IMR-90 (cell line): ENCODE results near the gene PC. TPM values are rescaled to one million over a fixed set of nuclear protein-coding genes. Genes with fewer than 3 reads are reported as not detected.

ENCODE experiments used
- ATAC-seq: fragments of 200-7000 bp; cut with Tn5 transposase; 2 replicates; pipeline ENCODE4 v1.9.1; 2020; ENCODE audit warnings: low read depth, mild to moderate bottlenecking, moderate library complexity
- BruUV-seq: library from RNA; stranded (reverse); fragments of 400-500 nt; replicated peaks from 2 replicates; lab custom pipeline; 2021; lab: Mats Ljungman, UMichigan
- CTCF ChIA-PET: fragments of 300-600 bp; formaldehyde crosslinking; extraction: SDS; loops from one replicate; lab custom pipeline; 2021; ENCODE audit warnings: antibody characterized with exemption; lab: Yijun Ruan, JAX
- POLR2A ChIA-PET: fragments of 300-600 bp; sonication (Branson Sonifier 250); formaldehyde crosslinking; loops from one replicate; lab custom pipeline; 2022; ENCODE audit warnings: antibody characterized with exemption; ENCODE audit not compliant: unreplicated experiment; lab: Charles Lee
- DNase-seq: peaks from one replicate; pipeline ENCODE4 v3.0.0; 2013
- H2AFZ ChIP-seq: replicated peaks from 2 replicates; pipeline ENCODE3; 2013; ENCODE audit warnings: low read length, mild to moderate bottlenecking; ENCODE audit not compliant: poor library complexity
- H2AK5ac ChIP-seq: 2 replicates; pipeline ENCODE4 v1.6.1; 2013; ENCODE audit warnings: low read depth, low read length, inconsistent platforms
- H2AK9ac ChIP-seq: replicated peaks from 2 replicates; pipeline ENCODE3; 2013; ENCODE audit warnings: mild to moderate bottlenecking, low read depth, low read length, moderate library complexity; ENCODE audit not compliant: poor library complexity
- H2BK120ac ChIP-seq: 2 replicates; pipeline ENCODE4 v1.6.1; 2013; ENCODE audit warnings: low read depth, low read length, inconsistent platforms
- H2BK15ac ChIP-seq: 3 replicates; pipeline ENCODE4 v1.6.1; 2013; ENCODE audit warnings: low read depth, low read length, inconsistent platforms
- H2BK20ac ChIP-seq: 2 replicates; pipeline ENCODE4 v1.6.1; 2013; ENCODE audit warnings: low read depth, mild to moderate bottlenecking, inconsistent platforms, low read length, moderate library complexity
- H2BK5ac ChIP-seq: 2 replicates; pipeline ENCODE4 v1.6.1; 2013; ENCODE audit warnings: mild to moderate bottlenecking, low read depth, low read length, inconsistent platforms; ENCODE audit not compliant: poor library complexity, severe bottlenecking
- H3K14ac ChIP-seq: replicated peaks from 2 replicates; pipeline ENCODE4 v1.6.1; 2013; ENCODE audit warnings: low read depth, low read length, inconsistent platforms
- H3K18ac ChIP-seq: 2 replicates; pipeline ENCODE4 v1.6.1; 2013; ENCODE audit warnings: low read depth, low read length, control low read depth
- H3K23ac ChIP-seq: 2 replicates; pipeline ENCODE4 v1.6.1; 2013; ENCODE audit warnings: low read depth, low read length, inconsistent platforms
- H3K27ac ChIP-seq: 2 replicates; pipeline ENCODE4 v1.5.1; 2013; ENCODE audit warnings: mild to moderate bottlenecking, control low read depth, low read length; ENCODE audit not compliant: insufficient read depth
- H3K27me3 ChIP-seq: 2 replicates; pipeline ENCODE4 v1.6.1; 2013; ENCODE audit warnings: low read length; ENCODE audit not compliant: control insufficient read depth, insufficient read depth
- H3K36me3 ChIP-seq: 2 replicates; pipeline ENCODE4 v1.6.1; 2013; ENCODE audit warnings: low read length, mixed read lengths; ENCODE audit not compliant: control insufficient read depth, insufficient read depth
- H3K4ac ChIP-seq: 2 replicates; pipeline ENCODE4 v1.6.1; 2013; ENCODE audit warnings: low read depth, low read length, inconsistent platforms
- H3K4me1 ChIP-seq: 2 replicates; pipeline ENCODE4 v1.6.1; 2013; ENCODE audit warnings: low read length, mixed read lengths; ENCODE audit not compliant: control insufficient read depth, insufficient read depth
- H3K4me2 ChIP-seq: 2 replicates; pipeline ENCODE4 v1.6.1; 2013; ENCODE audit warnings: low read depth, mild to moderate bottlenecking, control low read depth, low read length, moderate library complexity
- H3K4me3 ChIP-seq: 2 replicates; pipeline ENCODE4 v1.5.1; 2013; ENCODE audit warnings: low read depth, mild to moderate bottlenecking, control low read depth, low read length, moderate library complexity; ENCODE audit not compliant: insufficient read depth
- H3K56ac ChIP-seq: 2 replicates; pipeline ENCODE4 v1.6.1; 2013; ENCODE audit warnings: low read length, inconsistent platforms; ENCODE audit not compliant: insufficient read depth; ENCODE audit errors: extremely low read depth
- H3K79me1 ChIP-seq, 2 experiments: 2 replicates each; pipeline ENCODE4 v1.6.1; 2013; ENCODE audit warnings: low read length in 2 of 2, inconsistent platforms in 1 of 2, low read depth in 1 of 2
- H3K9ac ChIP-seq: 2 replicates; pipeline ENCODE4 v1.6.1; 2013; ENCODE audit warnings: low read depth, low read length, control low read depth
- H3K9me1 ChIP-seq: 2 replicates; pipeline ENCODE4 v1.6.1; 2013; ENCODE audit warnings: low read length, inconsistent platforms; ENCODE audit not compliant: insufficient read depth
- H3K9me3 ChIP-seq: 2 replicates; pipeline ENCODE4 v1.6.1; 2013; ENCODE audit warnings: low read length; ENCODE audit not compliant: control insufficient read depth, insufficient read depth
- H4K20me1 ChIP-seq: 2 replicates; pipeline ENCODE4 v1.6.1; 2013; ENCODE audit warnings: low read length, inconsistent platforms; ENCODE audit not compliant: insufficient read depth
- H4K5ac ChIP-seq: 2 replicates; pipeline ENCODE4 v1.6.1; 2013; ENCODE audit warnings: mild to moderate bottlenecking, low read depth, low read length, control low read depth
- H4K8ac ChIP-seq, 2 experiments: 2 replicates each; pipeline ENCODE4 v1.6.1; 2013; ENCODE audit warnings: low read depth in 2 of 2, low read length in 2 of 2, control low read depth in 1 of 2, inconsistent platforms in 1 of 2
- H4K91ac ChIP-seq: 2 replicates; pipeline ENCODE4 v1.6.1; 2013; ENCODE audit warnings: low read depth, low read length, inconsistent platforms; ENCODE audit not compliant: insufficient read depth
- FOS ChIP-seq: fragments of 150-350 bp; IDR thresholded peaks from 2 replicates; pipeline ENCODE4 v1.6.1; 2016; ENCODE audit warnings: low read depth, low read length
- SMC3 ChIP-seq: fragments of 150-350 bp; IDR thresholded peaks from 2 replicates; pipeline ENCODE4 v1.6.1; 2016; ENCODE audit warnings: low read depth, mild to moderate bottlenecking, antibody characterized with exemption, low read length, moderate library complexity
- WGBS, 2 experiments: methylation state at CpG; one replicate each; pipeline versions ENCODE4 v1.1.5 to v1.1.7; 2013; ENCODE audit warnings: missing lambda C conversion rate in 2 of 2; ENCODE audit not compliant: insufficient read length in 1 of 2; ENCODE audit errors: extremely low coverage in 2 of 2; 5-methylcytosine and 5-hydroxymethylcytosine counted together
- dilution Hi-C: fragments of 300-500 bp; cut with HindIII; formaldehyde crosslinking; loops from one replicate; pipeline ENCODE4 v1.14.3; 2018; ENCODE audit warnings: low sequenced_read_pairs; ENCODE audit not compliant: unreplicated experiment
- in situ Hi-C: fragments of 300-500 bp; cut with MboI; formaldehyde crosslinking; loops from 3 replicates; pipeline ENCODE4 v1.14.3; 2019; ENCODE audit warnings: low sequenced_read_pairs, inconsistent platforms, mixed read lengths
- intact Hi-C: fragments of 100-400 bp; cut with micrococcal nuclease; formaldehyde crosslinking; loops from 2 replicates; pipeline ENCODE4 v1.10.0; 2022
- polyA plus RNA-seq, 3 experiments: library from polyadenylated mRNA; depleted of rRNA; stranded (reverse); fragments of >200 nt; gene quantifications; 2 replicates each; pipeline ENCODE4 v1.2.3, GENCODE V29; 2012; ENCODE audit warnings: low replicate concordance in 1 of 3
- total RNA-seq: library from RNA; depleted of rRNA; stranded (reverse); fragments of >200 nt; gene quantifications from 2 replicates; pipeline ENCODE4 v1.2.3, GENCODE V29; 2012

PC gene
- total and polyA plus RNA-seq, 2 of the 4 experiments (the other 2 are of a cell fraction) = 13.6 to 15.7 TPM

- no peak for TF ChIP-seq SMC3
Observed at GRCh38 chr11:66858939-66859685, 99.1 kb downstream of the PC start (continued).

GRCh38 chr11:66858186-66858938 is 99.8 kb downstream of the PC start:
- Histone ChIP-seq H3K4me1 (peaks cover 4% of the 10 kb centered on the region), H3K9me3 (no peaks in the 10 kb centered on the region)

More at GRCh38 chr11:66858186-66858938, 99.8 kb downstream of the PC start:
- Histone ChIP-seq H3K9me1 (peaks cover 15% of the 10 kb centered on the region; the same call in 1 of the 2 replicates), H2BK5ac (no peak overlapping the region), H3K27me3 (no peaks in the 10 kb centered on the region), H3K79me1 (peaks cover 3 to 30% of the 10 kb centered on the region in 2 experiments; a peak in 2 of 4 replicates), H3K18ac (no peak overlapping the region), H3K23ac (no peak overlapping the region), H3K36me3 (peaks cover 23% of the 10 kb centered on the region; the same call in 1 of the 2 replicates), H3K4me3 (no peak overlapping the region), H2AFZ (no peak overlapping the region), H3K14ac (no peak overlapping the region), H4K91ac (no peak overlapping the region), H2BK20ac (no peak overlapping the region), H2AK9ac (no peak overlapping the region), H4K20me1 (peaks cover 6% of the 10 kb centered on the region; the same call in 1 of the 2 replicates), H4K5ac (no peak overlapping the region), H3K4me2 (no peak overlapping the region), H3K56ac (no peak overlapping the region), H2BK120ac (no peak overlapping the region), H3K9ac (no peak overlapping the region), H2AK5ac (no peak overlapping the region), H3K27ac (no peak overlapping the region), H2BK15ac (no peak overlapping the region), H3K4ac (no peak overlapping the region), H4K8ac (no peak overlapping the region)
- no TSS peak for BruUV-seq
- dilution Hi-C loops = no loop called here
- DNase-seq (no peak), ATAC-seq (no peak)
- CTCF ChIA-PET = no interaction called here
- POLR2A ChIA-PET = no interaction called here
- WGBS, 2 experiments = 94% methylated on average over 22 of the region's 62 CpGs; no CpG with 5 or more reads in 1 of the 2 experiments
- TF ChIP-seq FOS = no peak
- intact Hi-C loops = loop anchor here (5.0 kb wide), 2 partner anchors 114 to 174 kb away; no protein-coding TSS in a partner anchor
- in situ Hi-C loops = no loop called here
